Renal pelvis (tissue), 4 donors: ENCODE measurements around the gene PKD1L1. TPM values are rescaled to one million over a fixed set of nuclear protein-coding genes. Genes with fewer than 3 reads are reported as not detected.

Experiments
- DNase-seq: peaks from one replicate; pipeline ENCODE4 v3.0.0-alpha.2; 2013
- polyA plus RNA-seq, 3 donors: library from polyadenylated mRNA; unstranded; fragments of 120-200 nt; gene quantifications; one replicate each; pipeline ENCODE4 v1.2.1, GENCODE V29; 2013; ENCODE audit not compliant: insufficient read length in 3 of 3

Gene PKD1L1
- polyA plus RNA-seq, 3 donors = 0.45 to 0.54 (median 0.50) TPM

- DNase-seq = no peak
Measured at GRCh38 chr7:47902013-47902412, 46.3 kb downstream of the PKD1L1 start.

GRCh38 chr7:47901542-47901941, 46.7 kb downstream of the PKD1L1 start:
- no peak for DNase-seq

- no peak for DNase-seq
Measured at GRCh38 chr7:47897831-47898230, 50.4 kb downstream of the PKD1L1 start.

GRCh38 chr7:47896809-47897423, 51.4 kb downstream of the PKD1L1 start:
- no peak for DNase-seq

- no peak for DNase-seq
Measured at GRCh38 chr7:47895026-47895425, 53.2 kb downstream of the PKD1L1 start.

GRCh38 chr7:47893721-47894365, 54.4 kb downstream of the PKD1L1 start:
- no peak for DNase-seq

- no peak for DNase-seq
Measured at GRCh38 chr7:47893238-47893637, 55.0 kb downstream of the PKD1L1 start.

- no peak for DNase-seq
Measured at GRCh38 chr7:47890606-47891005, 57.7 kb downstream of the PKD1L1 start.

GRCh38 chr7:47890125-47890524, 58.1 kb downstream of the PKD1L1 start:
- DNase-seq = no peak

GRCh38 chr7:47889723-47890122, 58.5 kb downstream of the PKD1L1 start:
- no peak for DNase-seq

GRCh38 chr7:47888371-47889265, 59.6 kb downstream of the PKD1L1 start:
- no peak for DNase-seq

- DNase-seq = no peak
Measured at GRCh38 chr7:47887016-47887640, 61.1 kb downstream of the PKD1L1 start.

- no peak for DNase-seq
Measured at GRCh38 chr7:47885987-47886811, 62.1 kb downstream of the PKD1L1 start.

- no peak for DNase-seq
Measured at GRCh38 chr7:47885309-47885986, 62.8 kb downstream of the PKD1L1 start.

- no peak for DNase-seq
Measured at GRCh38 chr7:47884675-47885074, 63.6 kb downstream of the PKD1L1 start.

- no peak for DNase-seq
Measured at GRCh38 chr7:47882635-47883034, 65.6 kb downstream of the PKD1L1 start.

GRCh38 chr7:47881256-47881655, 67.0 kb downstream of the PKD1L1 start:
- no peak for DNase-seq

GRCh38 chr7:47878662-47879061, 69.6 kb downstream of the PKD1L1 start:
- no peak for DNase-seq

GRCh38 chr7:47877336-47877735, 70.9 kb downstream of the PKD1L1 start:
- no peak for DNase-seq

GRCh38 chr7:47875998-47876744, 72.1 kb downstream of the PKD1L1 start:
- no peak for DNase-seq
